Endothelial cell of umbilical vein (primary cell): ENCODE data around the gene SNX9. TPM values are rescaled to one million over a fixed set of nuclear protein-coding genes. Genes with fewer than 3 reads are reported as not detected.

Experiments
- BruUV-seq: library from RNA; stranded (reverse); fragments of 400-500 nt; replicated peaks from 2 replicates; lab custom pipeline; 2021; lab: Mats Ljungman, UMichigan
- CTCF ChIA-PET: fragments of 300-600, 350-600 bp; sonication (Branson Sonifier 250); formaldehyde crosslinking; loops from one replicate; lab custom pipeline; 2021; ENCODE audit warnings: antibody characterized with exemption, inconsistent platforms; lab: Charles Lee
- POLR2A ChIA-PET: fragments of 300-600, 350-600 bp; sonication (Branson Sonifier 250); formaldehyde crosslinking; loops from one replicate; lab custom pipeline; 2021; ENCODE audit warnings: antibody characterized with exemption, inconsistent platforms; lab: Charles Lee
- DNase-seq: peaks from one replicate; pipeline ENCODE4 v3.0.0-alpha.2; 2011; ENCODE audit warnings: low read depth, low spot score
- FAIRE-seq: peaks from 2 replicates; lab custom pipeline; 2011; peaks lifted over from hg19 to GRCh38; lab: Jason Lieb, UNC
- H2AFZ ChIP-seq: 2 replicates; pipeline ENCODE4 v1.6.0; 2012; ENCODE audit warnings: low read depth, low read length, control low read depth, inconsistent platforms
- H3K27ac ChIP-seq: 2 replicates; pipeline ENCODE4 v1.5.1; 2011; ENCODE audit warnings: low read depth, mild to moderate bottlenecking, control low read depth, low read length, moderate library complexity; ENCODE audit not compliant: insufficient read depth
- H3K27me3 ChIP-seq, 2 experiments: 2 replicates each; pipeline versions ENCODE4 v1.6.0 to v1.6.1; 2011; ENCODE audit warnings: low read length in 2 of 2, mixed read lengths in 1 of 2; ENCODE audit not compliant: control insufficient read depth in 2 of 2, insufficient read depth in 2 of 2
- H3K36me3 ChIP-seq, 2 experiments: 2 replicates in 1 of 2; 3 replicates in 1 of 2; pipeline ENCODE4 v1.5.1; 2011; ENCODE audit warnings: low read length in 2 of 2, mild to moderate bottlenecking in 1 of 2, moderate library complexity in 1 of 2; ENCODE audit not compliant: control insufficient read depth in 2 of 2, insufficient read depth in 2 of 2; ENCODE audit errors: extremely low read depth in 1 of 2
- H3K4me1 ChIP-seq: 3 replicates; pipeline ENCODE4 v1.5.1; 2011; ENCODE audit warnings: mild to moderate bottlenecking, low read length; ENCODE audit not compliant: control insufficient read depth, insufficient read depth; ENCODE audit errors: extremely low read depth
- H3K4me2 ChIP-seq: 2 replicates; pipeline ENCODE4 v1.6.1; 2011; ENCODE audit warnings: low read length, control low read depth, mixed read lengths; ENCODE audit not compliant: insufficient read depth
- H3K4me3 ChIP-seq, 3 experiments: fragments of 200-600 bp in 1 of 3; sonication (generic), shearing (Covaris generic) in 1 of 3; replicated peaks in 1 of 3; 2 replicates each; pipeline ENCODE4 v1.5.1; 2011 to 2016; ENCODE audit warnings: control low read depth in 3 of 3, low read length in 3 of 3, mild to moderate bottlenecking in 2 of 3, inconsistent platforms in 1 of 3, low read depth in 1 of 3, moderate library complexity in 1 of 3; ENCODE audit not compliant: insufficient read depth in 1 of 3
- H3K79me2 ChIP-seq: 2 replicates; pipeline ENCODE4 v1.6.0; 2012; ENCODE audit warnings: low read length, inconsistent platforms; ENCODE audit not compliant: control insufficient read depth, insufficient read depth
- H3K9ac ChIP-seq: replicated peaks from 2 replicates; pipeline ENCODE3; 2011; ENCODE audit warnings: low read length, control low read depth; ENCODE audit not compliant: insufficient read depth; ENCODE audit errors: extremely low read depth
- H3K9me1 ChIP-seq: replicated peaks from 3 replicates; pipeline ENCODE4 v1.6.0; 2011; ENCODE audit warnings: mild to moderate bottlenecking, low read length; ENCODE audit not compliant: control insufficient read depth, insufficient read depth; ENCODE audit errors: extremely low read depth
- H3K9me3 ChIP-seq: replicated peaks from 2 replicates; pipeline ENCODE4 v1.5.1; 2012; ENCODE audit warnings: low read length, inconsistent platforms; ENCODE audit not compliant: control insufficient read depth, insufficient read depth
- H4K20me1 ChIP-seq: replicated peaks from 2 replicates; pipeline ENCODE3; 2011; ENCODE audit warnings: mild to moderate bottlenecking, low read length; ENCODE audit not compliant: control insufficient read depth, insufficient read depth; ENCODE audit errors: extremely low read depth
- EZH2 ChIP-seq: IDR thresholded peaks from 2 replicates; pipeline ENCODE4 v1.6.1; 2012; ENCODE audit warnings: borderline replicate concordance, low read depth, mild to moderate bottlenecking, moderate library complexity, low read length, inconsistent platforms; ENCODE audit not compliant: severe bottlenecking
- FOS ChIP-seq: IDR thresholded peaks from 2 replicates; pipeline ENCODE4 v1.6.1; 2011; ENCODE audit warnings: mild to moderate bottlenecking, low read length, moderate library complexity, borderline replicate concordance; ENCODE audit not compliant: insufficient read depth
- GATA2 ChIP-seq: IDR thresholded peaks from 2 replicates; pipeline ENCODE4 v1.7.0; 2011; ENCODE audit warnings: low read depth, mild to moderate bottlenecking, moderate library complexity, mixed read lengths, low read length; ENCODE audit not compliant: insufficient read length, insufficient read depth
- JUN ChIP-seq: IDR thresholded peaks from 2 replicates; pipeline ENCODE4 v1.6.1; 2011; ENCODE audit warnings: borderline replicate concordance, low read depth; ENCODE audit not compliant: insufficient read length, insufficient read depth
- MYC ChIP-seq: IDR thresholded peaks from one replicate; pipeline ENCODE4 v1.6.1; 2011; ENCODE audit warnings: mild to moderate bottlenecking, low read depth, low read length
- POLR2A ChIP-seq: IDR thresholded peaks from 2 replicates; pipeline ENCODE4 v1.6.1; 2012; ENCODE audit warnings: low read depth, mild to moderate bottlenecking, control low read depth, low read length
- POLR2AphosphoS5 ChIP-seq: IDR thresholded peaks from 2 replicates; pipeline ENCODE4 v1.6.1; 2012; ENCODE audit warnings: low read depth, mild to moderate bottlenecking, control low read depth, low read length, moderate library complexity; ENCODE audit not compliant: insufficient read depth
- dilution Hi-C: fragments of 300-500 bp; cut with MboI; formaldehyde crosslinking; loops from one replicate; pipeline ENCODE4 v1.15.0; 2019; ENCODE audit warnings: low sequenced_read_pairs; ENCODE audit not compliant: extremely low pct_ligation_motif_present
- intact Hi-C: fragments of 100-400 bp; cut with micrococcal nuclease; formaldehyde crosslinking; loops from one replicate; pipeline ENCODE4 v1.10.0; 2022
- polyA plus RNA-seq, 4 experiments: library from polyadenylated mRNA; depleted of rRNA in 3 of 4; stranded (reverse) in 3 of 4; unstranded in 1 of 4; fragments of >200 nt; gene quantifications; 2 replicates each; pipeline versions ENCODE4 v1.2.1 to v1.2.3, GENCODE V29; 2011 to 2012; ENCODE audit warnings: missing spikeins in 1 of 4
- total RNA-seq: library from RNA; stranded (reverse); gene quantifications from 2 replicates; pipeline ENCODE4 v1.2.3, GENCODE V29; 2021
- TF ChIP-seq, protein P1 (sequence below), 2 donors: IDR thresholded peaks; 1 replicate in 1 of 2; 2 replicates in 1 of 2; pipeline ENCODE4 v1.5.1; 2011; ENCODE audit warnings: low read length in 2 of 2, mild to moderate bottlenecking in 2 of 2, moderate library complexity in 2 of 2, control low read depth in 1 of 2, inconsistent platforms in 1 of 2, low read depth in 1 of 2; ENCODE audit not compliant: insufficient read depth in 1 of 2; ENCODE audit errors: extremely low read depth in 1 of 2
- TF ChIP-seq, protein P2 (sequence below): IDR thresholded peaks from 2 replicates; pipeline ENCODE4 v1.6.1; 2011; ENCODE audit not compliant: insufficient read depth, insufficient read length

SNX9 gene
- total and polyA plus RNA-seq, 2 donors (not counting 3 experiments of a cell fraction or from before 2014, with no cell fraction given): 27.5 to 54.5 TPM

- H3K27ac ChIP-seq: no peak overlapping the region
- H3K9me1 ChIP-seq: no peaks in the 10 kb centered on the region
- H3K79me2 ChIP-seq: no peaks in the 10 kb centered on the region
- no peak overlapping the region for H3K9ac ChIP-seq
- no peaks in the 10 kb centered on the region for H3K36me3 ChIP-seq
- H2AFZ ChIP-seq: no peak overlapping the region
- H3K9me3 ChIP-seq: no peaks in the 10 kb centered on the region
- ChIA-PET CTCF (no interaction called here), POLR2A (no interaction called here)
- BruUV-seq: no TSS peak
- TF ChIP-seq, protein P1, sequence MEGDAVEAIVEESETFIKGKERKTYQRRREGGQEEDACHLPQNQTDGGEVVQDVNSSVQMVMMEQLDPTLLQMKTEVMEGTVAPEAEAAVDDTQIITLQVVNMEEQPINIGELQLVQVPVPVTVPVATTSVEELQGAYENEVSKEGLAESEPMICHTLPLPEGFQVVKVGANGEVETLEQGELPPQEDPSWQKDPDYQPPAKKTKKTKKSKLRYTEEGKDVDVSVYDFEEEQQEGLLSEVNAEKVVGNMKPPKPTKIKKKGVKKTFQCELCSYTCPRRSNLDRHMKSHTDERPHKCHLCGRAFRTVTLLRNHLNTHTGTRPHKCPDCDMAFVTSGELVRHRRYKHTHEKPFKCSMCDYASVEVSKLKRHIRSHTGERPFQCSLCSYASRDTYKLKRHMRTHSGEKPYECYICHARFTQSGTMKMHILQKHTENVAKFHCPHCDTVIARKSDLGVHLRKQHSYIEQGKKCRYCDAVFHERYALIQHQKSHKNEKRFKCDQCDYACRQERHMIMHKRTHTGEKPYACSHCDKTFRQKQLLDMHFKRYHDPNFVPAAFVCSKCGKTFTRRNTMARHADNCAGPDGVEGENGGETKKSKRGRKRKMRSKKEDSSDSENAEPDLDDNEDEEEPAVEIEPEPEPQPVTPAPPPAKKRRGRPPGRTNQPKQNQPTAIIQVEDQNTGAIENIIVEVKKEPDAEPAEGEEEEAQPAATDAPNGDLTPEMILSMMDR (IDR thresholded peaks at IDR 0.05; ENCODE audit: extremely low read depth in 1 of 2, insufficient read depth in 1 of 2, low read depth in 1 of 2, low read length in 2 of 2): no peak
- TF ChIP-seq POLR2AphosphoS5 (no peak), POLR2A (no peak), FOS (no peak), MYC (no peak), JUN (no peak), EZH2 (no peak), GATA2 (no peak)
- TF ChIP-seq, protein P2, sequence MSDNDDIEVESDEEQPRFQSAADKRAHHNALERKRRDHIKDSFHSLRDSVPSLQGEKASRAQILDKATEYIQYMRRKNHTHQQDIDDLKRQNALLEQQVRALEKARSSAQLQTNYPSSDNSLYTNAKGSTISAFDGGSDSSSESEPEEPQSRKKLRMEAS: no peak
- no peaks in the 10 kb centered on the region for H4K20me1 ChIP-seq
- no peak for FAIRE-seq
- no peak for DNase-seq
- intact Hi-C loops (no loop called here), dilution Hi-C loops (no loop called here)
- peaks cover 10% of the 10 kb centered on the region for H3K4me1 ChIP-seq
- no peak overlapping the region for H3K4me3 ChIP-seq
- peaks cover 0 to 3% of the 10 kb centered on the region in 2 experiments for H3K27me3 ChIP-seq
- H3K4me2 ChIP-seq: no peak overlapping the region
Measured at GRCh38 chr6:157789861-157790260, 33.2 kb upstream of the SNX9 start.
